HG02588 (cell line): ENCODE measurements around the gene SERPINH1.

Experiments
- ATAC-seq: cut with Tn5 transposase; IDR thresholded peaks from one replicate; pipeline ENCODE4 v1.9.1; 2021; ENCODE audit warnings: mild to moderate bottlenecking, moderate library complexity; ENCODE audit not compliant: unreplicated experiment

The SERPINH1 gene

GRCh38 chr11:75532200-75533048 is 29.6 kb upstream of the SERPINH1 start:
- ATAC-seq, result no peak

GRCh38 chr11:75533896-75534258 is 28.2 kb upstream of the SERPINH1 start:
- ATAC-seq, result no peak

GRCh38 chr11:75534259-75535069 is 27.6 kb upstream of the SERPINH1 start:
- no peak for ATAC-seq

DNA sequence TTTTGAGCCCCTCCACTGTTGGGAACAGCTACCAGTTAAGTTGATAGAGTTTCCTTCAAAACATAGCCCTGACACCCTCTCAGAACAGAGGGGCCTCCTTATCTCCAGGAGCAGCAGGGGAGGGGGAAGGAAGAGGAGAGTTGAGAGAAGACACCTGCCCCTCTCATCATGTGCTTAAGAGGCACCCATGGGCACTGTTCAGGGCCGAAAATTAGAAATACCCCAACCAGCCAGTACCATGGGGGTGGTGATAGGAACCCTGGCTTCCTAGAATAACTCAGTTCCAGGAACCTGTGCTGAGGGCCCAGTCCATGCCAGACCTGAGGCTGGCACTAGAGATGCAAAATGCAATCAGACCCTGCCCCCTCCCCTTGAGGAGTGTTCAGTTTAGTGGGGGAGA is 27.0 kb upstream of the SERPINH1 start:
- ATAC-seq, result no peak

DNA sequence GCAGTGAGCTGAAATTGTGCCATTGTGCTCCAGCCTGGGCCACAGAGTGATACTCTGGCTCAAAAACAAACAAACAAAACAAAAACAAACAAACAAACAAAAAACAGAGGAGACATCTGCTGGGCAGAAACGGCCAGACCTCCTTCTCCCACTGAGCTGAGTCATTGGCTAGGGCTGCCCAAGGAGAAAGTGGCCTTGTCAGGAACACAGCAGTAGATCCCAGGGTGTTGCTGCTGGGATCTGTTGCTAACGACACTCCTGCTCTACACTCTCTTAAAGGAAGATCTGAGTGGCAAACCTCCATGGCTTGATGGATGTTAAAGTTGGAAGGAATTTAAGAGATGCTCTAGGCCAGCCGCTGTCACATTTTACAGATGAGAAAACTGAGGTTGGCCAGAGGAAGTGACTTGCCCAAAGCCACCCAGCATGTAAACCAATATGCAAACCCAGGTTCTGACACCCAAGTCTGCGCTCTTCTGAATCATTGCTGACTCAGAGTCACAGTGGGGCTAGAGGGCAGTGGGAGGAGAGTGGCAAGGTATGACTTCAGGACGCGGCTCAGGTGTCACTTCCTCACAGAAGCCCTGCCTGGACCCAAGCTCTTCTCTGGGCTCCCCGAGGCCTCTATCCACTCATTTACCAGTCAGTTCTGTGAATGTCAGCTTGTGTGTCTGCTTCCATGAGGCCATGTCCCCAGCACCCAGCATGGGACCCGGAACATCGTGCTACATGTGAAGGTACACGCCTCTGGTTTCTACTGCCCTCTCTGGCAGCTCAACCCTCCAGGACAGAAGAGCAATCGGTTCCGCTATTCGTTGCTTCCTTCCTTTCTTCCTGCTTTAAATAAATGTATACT is 25.0 kb upstream of the SERPINH1 start:
- ATAC-seq, result peak; percentile 58

GRCh38 chr11:75537740-75538139 is 24.3 kb upstream of the SERPINH1 start:
- ATAC-seq, result no peak

DNA sequence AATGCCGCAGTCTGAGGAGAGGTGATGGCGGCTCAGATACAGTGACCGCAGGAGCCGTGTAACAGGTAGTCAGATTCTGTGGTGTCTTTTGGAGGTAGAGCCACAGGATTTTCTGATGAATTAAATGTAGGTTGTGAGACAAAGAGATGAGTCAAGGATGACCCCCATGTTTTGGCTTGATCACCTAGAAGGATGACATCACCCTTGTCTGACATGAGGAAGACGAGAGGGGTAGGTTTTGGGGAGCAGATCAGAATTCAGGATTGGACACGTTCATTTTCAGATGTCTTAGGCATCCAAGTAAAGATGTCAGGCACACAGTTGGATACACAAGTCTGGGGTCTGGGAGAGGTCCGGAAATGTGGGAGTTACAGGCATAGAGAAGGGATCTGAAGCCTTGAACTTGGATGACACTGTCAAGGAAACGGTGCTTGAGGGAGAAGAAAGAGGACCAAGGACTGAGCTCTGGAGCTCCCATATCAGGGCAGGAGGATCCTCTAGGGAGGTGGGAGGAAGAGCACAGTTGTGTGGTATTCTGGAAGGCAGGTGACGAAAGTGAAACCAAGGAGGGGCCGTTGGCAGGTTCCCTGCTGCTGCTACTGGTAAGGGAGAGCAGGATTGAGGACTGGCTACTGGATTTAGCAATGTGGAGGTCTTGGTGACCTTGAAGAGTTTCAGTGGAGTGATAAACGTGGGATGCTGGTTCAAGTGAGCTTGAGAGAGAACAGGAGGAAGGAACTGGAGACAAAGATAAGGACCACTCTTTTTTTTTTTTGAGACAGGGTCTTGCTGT is 23.7 kb upstream of the SERPINH1 start:
- no peak for ATAC-seq

- ATAC-seq, result no peak
Measured at GRCh38 chr11:75539459-75540334, 22.4 kb upstream of the SERPINH1 start.

GRCh38 chr11:75541193-75542087 is 20.6 kb upstream of the SERPINH1 start:
- ATAC-seq, result no peak

GRCh38 chr11:75542088-75542438 is 20.0 kb upstream of the SERPINH1 start:
- ATAC-seq, result no peak

GRCh38 chr11:75543806-75544205 is 18.2 kb upstream of the SERPINH1 start:
- ATAC-seq, result no peak

DNA sequence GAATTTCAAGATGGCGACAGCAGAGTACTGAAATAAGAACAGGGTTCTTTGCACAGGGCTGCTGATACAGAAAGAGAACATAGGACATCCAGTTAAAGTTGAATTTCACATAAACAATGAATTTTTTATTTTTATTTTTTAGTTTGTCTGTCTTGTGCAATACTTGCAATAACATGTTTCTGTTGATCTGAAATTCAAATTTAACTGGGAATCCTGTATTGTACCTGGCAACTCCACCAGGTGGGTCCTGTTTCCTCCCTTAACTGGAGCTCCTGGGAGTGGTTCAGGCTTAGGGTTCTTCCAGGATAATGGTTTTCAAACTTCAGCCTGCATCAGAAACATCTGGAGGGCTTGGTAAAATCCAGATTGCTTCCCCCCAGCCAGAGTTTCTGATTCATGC is 14.9 kb upstream of the SERPINH1 start:
- ATAC-seq, result no peak

DNA sequence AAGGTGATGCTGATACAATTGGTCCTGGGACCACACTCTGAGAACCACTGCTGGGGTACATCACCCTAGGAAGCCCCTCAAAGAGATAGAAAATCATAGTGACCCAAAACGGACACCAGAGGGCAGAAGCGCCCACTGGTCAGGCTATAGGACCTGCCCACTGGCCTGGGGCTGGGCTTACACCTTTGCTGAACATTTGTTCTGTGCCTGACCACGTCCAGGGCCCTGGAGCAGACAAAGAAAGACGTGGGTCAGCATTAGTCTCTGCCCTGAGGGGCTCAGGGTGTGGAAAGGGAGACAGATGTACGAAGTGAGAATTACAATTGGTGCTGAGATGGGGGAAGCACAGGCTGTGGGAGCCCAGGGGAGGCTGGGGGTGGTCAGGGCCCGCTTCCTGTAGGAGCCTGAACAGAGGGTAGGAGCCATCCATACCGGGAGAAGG is 14.4 kb upstream of the SERPINH1 start:
- ATAC-seq, result no peak

- no peak for ATAC-seq
Measured at GRCh38 chr11:75548595-75549272, 13.3 kb upstream of the SERPINH1 start.

DNA sequence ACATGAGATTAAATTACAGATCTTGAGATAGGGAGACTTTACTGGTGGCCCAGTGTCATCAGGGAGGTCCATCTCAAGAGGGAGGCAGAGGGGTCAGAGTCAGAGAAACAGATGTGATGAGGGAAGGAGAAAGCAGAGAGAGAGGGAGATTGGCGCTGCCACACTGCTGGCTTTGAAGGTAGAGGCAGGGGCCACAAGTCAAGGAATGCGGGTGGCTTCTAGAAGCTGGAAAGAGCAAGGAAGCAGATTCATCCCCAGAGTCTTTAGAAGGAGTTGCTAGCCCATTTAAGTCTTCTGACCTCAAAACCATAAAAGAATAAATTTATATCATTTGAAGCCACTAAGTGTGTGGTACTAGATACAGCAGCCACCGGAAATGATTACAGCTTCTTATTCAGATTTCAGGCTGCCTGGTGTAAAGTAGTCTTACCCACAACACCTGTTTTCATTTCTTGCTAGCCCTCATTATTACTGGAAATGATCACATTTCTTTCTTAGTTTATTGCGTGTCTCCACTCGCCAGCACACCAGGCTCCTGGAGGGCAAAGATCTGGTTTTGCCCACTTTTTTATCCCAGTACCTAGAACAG is 12.6 kb upstream of the SERPINH1 start:
- no peak for ATAC-seq

GRCh38 chr11:75553182-75553581 is 8.9 kb upstream of the SERPINH1 start:
- no peak for ATAC-seq

- ATAC-seq, result no peak
Measured at GRCh38 chr11:75553889-75554257, 8.2 kb upstream of the SERPINH1 start.
